Right forelimb (tissue), 1 donor: ENCODE measurements around the gene FER.
"Not testable (repeated sequence)": the region's sequence is repeated elsewhere in the genome, so short reads cannot be mapped to it uniquely, and the experiment has no call there.

Source experiments
- DNase-seq: peaks from one replicate; pipeline ENCODE4 v3.0.0-alpha.2; 2018

FER gene

GRCh38 chr5:109049565-109049964 lies 301.9 kb downstream of the FER start:
- no peak for DNase-seq

- DNase-seq, result not testable (repeated sequence)
These were observed 302.6 kb downstream of the FER start for GRCh38 chr5:109050321-109050720.

DNA sequence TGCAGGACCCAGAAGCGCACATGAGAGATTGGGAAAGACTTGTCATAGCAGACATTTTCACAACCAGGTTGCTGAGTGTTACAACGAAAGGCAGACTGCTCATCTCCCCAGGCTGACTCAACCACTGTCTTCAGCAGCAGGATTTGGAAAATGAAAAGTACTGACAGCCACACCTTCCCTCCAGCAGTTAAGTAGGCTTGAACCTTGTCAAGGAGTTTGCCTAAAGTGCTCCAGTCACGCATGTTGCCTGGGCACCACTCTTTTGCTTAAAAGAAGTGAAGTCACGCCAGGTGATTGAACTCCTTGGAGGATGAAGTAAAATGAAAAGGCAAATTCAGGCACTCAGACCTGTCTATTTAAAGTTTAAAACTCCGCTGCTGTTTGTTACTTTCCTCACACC lies 304.5 kb downstream of the FER start:
- not testable (repeated sequence) for DNase-seq

GRCh38 chr5:109053995-109054417 lies 306.3 kb downstream of the FER start:
- no peak for DNase-seq

DNA sequence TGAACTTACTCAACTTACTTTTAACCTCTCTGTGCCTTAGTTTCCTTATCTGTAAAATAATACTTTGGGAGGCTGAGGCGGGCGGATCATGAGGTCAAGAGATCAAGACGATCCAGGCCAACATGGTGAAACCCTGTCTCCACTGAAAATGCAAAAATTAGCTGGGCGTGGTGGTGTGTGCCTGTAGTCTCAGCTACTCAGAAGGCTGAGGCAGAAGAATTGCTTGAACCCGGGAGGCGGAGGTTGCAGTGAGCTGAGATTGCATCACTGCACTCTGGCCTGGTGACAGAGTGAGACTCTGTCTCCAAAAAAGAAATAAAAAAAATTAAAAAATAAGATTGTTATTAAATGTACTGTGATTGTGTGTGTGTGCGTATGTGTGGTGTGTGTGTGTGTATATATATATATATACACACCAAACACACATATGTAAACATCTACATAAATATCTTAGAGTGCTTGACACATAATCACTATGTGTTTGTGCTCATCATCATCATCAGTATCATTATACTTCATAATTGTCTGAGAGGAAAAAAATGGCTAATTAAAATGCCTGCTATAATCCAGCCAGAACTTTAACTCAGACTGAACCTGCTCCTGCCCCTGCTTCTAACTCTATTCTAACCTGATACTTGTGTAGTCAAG lies 312.8 kb downstream of the FER start:
- no peak for DNase-seq

DNA sequence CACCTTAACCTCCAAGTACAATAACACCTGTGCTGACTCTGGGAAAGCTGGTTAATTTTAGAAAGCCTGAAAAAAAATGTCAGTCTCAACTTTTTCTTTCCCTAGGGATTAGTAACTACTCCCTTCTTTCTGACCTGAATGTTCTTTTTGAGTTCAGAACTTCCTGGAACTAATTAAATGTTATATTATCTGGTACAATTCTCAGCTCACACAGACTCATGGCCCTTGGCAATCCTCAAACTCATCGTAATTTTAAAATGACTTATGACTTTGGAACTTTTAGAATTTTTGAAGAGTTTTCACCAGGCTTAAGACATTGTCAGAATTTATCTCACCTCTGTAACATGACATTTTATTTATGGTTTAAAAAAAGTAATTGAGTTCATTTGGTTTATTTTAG lies 315.0 kb downstream of the FER start:
- DNase-seq, result no peak

- no peak for DNase-seq
These were observed 315.5 kb downstream of the FER start for GRCh38 chr5:109063223-109063622.

GRCh38 chr5:109076741-109077140 lies 329.0 kb downstream of the FER start:
- DNase-seq, result no peak

GRCh38 chr5:109078448-109078847 lies 330.8 kb downstream of the FER start:
- DNase-seq, result no peak

DNA sequence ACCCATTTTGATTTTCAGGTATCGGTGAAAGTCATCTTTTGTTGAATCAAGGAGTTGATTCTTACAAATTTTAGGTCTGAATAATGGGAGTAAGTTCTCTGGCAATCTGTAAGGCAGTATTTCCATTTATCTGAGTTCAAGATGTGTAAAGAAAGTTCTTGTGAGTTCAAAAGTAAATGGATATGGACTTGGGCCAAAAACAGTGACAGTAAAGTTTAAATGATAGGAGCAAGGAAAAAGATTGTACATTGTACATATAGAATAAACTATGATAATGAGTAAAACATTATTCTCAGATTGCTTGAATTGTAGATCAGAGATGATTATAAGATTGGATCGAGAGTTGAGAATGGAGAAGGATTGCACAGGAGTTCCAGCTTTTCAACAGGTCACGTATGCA lies 332.8 kb downstream of the FER start:
- DNase-seq, result no peak

GRCh38 chr5:109080896-109081295 lies 333.2 kb downstream of the FER start:
- DNase-seq, result no peak

DNA sequence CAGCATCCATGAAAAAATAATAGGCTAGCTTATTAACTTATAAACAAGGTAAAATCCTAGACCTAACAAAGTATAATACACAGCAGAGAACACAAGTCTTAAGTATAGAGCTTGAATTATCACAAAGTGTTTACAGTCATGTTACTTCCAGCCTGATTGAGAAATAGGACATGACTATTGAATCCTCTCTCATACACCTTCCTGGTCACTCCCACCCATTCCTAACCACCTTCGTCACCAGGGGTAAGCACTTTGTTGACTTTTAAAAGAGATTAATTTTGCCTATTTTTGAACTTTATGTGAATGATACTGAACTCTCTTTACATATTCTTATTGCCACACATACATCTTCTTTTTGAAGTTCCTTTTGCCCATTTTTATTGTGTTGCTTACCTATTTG lies 336.2 kb downstream of the FER start:
- no peak for DNase-seq

GRCh38 chr5:109089191-109089590 lies 341.5 kb downstream of the FER start:
- no peak for DNase-seq

DNA sequence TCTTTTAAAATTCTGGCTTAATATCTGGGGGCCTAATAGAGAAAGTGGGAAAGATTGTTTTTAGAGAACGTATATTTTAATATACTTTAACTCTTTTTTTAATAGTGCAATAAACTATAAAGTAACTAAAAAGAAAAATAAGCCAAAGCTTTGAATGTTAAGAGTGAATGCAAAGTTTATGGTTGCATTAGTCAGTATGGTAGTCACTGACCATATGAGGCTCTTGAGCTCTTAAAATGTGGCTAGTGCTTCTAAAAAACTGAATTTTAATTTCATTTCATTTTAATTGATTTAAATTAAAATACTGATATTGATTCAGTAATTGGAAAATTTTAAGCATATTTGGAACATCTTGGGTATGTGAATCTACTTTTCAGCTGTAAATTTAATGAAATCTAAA lies 351.4 kb downstream of the FER start:
- DNase-seq, result no peak

GRCh38 chr5:109100971-109101370 lies 353.3 kb downstream of the FER start:
- no peak for DNase-seq

DNA sequence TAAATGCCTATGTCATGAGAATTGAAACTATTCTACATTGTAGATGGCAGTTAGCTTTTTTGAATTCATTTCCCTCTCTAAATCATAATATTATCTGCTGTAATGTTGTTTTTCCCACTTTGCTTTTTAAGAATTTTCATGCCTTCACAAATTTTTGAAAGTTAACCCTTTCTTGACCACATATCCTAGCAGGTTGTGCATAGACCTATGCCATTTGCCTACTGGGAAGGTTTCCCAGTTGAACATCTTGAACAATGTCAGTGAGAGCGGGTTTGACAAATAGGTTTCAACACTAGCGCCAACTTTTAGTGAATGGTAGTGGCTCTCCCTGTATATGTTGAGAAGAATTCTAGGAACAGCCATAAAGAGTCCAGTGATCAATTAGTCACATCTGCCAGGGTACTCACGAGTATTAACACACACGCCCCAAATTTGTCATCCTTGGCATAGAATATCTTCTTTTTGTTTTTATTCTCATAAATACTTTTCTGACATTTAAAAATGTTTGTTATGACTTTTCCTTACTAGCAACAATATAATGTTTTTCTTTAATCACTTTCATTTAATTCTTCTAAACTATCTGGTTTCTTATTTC lies 354.5 kb downstream of the FER start:
- no peak for DNase-seq

DNA sequence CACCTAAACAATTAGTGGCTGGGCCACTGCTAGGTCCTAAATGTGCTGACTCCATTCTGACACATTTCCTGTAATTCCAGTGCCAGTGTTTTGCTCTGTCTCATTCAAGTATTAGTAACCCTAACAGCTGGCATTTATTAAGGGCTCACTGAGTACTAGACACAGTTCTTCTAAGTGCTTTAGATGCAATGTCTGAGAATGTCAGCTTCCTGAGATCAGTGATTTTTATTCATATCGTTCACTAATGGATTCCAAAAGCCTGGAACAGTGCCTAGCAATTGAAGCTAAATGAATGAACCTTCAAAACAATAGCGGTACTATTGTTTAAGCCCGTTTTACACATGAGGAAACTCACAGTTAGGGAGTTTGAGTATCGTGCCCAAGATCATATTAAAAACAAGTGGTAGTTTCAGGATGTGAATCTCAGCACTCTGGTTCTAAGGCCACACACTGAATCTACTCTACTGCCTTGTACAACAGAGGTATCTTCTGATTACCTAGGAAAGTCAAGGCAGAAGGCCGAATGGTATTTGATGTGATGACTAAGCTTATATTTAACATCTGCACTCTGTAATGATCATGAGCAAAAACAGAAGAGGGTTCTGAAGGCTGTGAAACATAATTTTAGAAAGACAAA lies 358.1 kb downstream of the FER start:
- DNase-seq, result no peak

- DNase-seq, result no peak
These were observed 364.0 kb downstream of the FER start for GRCh38 chr5:109111680-109112079.

- DNase-seq, result no peak
These were observed 365.9 kb downstream of the FER start for GRCh38 chr5:109113608-109114007.

DNA sequence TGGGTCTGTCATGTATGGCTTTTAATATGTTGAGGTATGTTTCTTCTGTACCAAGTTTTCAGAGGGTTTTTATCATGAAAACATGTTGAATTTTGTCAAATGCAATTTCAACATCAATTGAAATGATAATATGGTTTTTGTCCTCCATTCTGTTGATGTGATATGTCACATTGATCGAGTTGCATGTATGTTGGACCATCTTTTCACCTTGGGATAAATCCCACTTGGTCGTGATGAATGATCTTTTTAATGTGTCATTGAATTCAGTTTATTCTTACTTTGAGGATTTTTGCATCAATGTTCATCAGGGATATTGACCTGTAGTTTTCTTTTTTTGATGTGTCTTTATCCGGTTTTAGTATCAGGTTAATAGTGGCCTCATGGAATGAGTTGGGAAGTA lies 373.5 kb downstream of the FER start:
- DNase-seq, result no peak

DNA sequence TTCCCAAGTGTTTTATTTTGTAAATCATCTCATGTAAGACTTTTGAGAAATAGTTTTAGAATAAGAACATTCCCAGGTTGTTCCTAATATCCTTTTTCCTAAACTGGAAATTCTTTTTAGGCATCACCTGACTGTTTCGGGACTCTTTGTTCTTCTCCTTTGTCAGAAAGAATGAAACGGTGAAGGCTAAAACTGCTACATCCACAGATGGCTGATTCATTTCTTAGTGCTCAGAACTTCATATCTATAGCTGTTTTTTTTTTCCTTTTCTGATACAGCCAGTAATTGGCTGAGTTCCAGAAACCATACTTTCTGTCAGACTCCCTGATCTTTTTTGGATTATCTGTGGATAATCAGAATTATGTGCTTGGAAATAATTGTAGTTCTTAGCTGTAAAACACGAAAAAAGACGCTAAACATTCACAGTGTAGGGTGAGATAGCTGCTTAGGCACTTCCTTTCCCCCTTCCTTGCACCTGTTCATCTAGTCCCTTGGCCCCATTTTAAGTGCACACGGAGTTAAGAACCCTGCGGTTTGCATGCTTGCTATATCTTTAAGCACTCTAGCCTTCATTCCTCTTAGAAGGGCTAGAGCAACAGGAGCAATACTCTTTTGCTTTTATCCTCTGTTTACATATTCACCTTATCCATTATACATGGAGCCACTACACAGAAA lies 378.2 kb downstream of the FER start:
- no peak for DNase-seq

GRCh38 chr5:109126481-109126880 lies 378.8 kb downstream of the FER start:
- DNase-seq, result no peak

GRCh38 chr5:109136906-109137305 lies 389.2 kb downstream of the FER start:
- DNase-seq, result no peak
